Measurements from ENCODE around the gene GADD45GIP1. TPM values are rescaled to one million over a fixed set of nuclear protein-coding genes. Genes with fewer than 3 reads are reported as not detected.
A peak's percentile ranks its signal among the peaks of the same experiment; 100 is the strongest.

Gene GADD45GIP1
- total and polyA plus RNA-seq, 2 donors (not counting 1 experiment from before 2014, with no cell fraction given): 19.5 to 19.7 TPM

DNA sequence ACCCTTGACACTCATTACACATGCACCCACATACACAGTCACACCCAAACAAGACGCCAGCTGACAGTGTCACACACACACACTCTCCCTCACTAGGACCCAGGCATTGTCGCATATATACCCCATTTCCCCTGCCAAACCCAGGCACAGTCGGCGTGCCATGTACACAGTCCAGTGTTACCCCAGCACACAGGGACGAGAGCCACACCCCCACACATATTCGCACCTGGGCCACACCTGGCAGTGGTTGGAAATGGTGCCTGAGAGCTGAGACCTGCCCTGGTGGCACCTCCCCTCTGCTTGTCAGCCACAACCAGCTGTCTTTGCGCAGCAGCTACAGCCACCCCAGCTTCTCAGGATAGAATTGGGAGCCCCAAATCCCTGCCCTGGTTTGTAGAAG, 47.2 kb upstream of the GADD45GIP1 start:
- H3K9me3 ChIP-seq (ENCODE audit: control insufficient read depth, insufficient read depth, low read depth, low read length): no peaks in the 10 kb centered on the region
- TF ChIP-seq, protein P1, sequence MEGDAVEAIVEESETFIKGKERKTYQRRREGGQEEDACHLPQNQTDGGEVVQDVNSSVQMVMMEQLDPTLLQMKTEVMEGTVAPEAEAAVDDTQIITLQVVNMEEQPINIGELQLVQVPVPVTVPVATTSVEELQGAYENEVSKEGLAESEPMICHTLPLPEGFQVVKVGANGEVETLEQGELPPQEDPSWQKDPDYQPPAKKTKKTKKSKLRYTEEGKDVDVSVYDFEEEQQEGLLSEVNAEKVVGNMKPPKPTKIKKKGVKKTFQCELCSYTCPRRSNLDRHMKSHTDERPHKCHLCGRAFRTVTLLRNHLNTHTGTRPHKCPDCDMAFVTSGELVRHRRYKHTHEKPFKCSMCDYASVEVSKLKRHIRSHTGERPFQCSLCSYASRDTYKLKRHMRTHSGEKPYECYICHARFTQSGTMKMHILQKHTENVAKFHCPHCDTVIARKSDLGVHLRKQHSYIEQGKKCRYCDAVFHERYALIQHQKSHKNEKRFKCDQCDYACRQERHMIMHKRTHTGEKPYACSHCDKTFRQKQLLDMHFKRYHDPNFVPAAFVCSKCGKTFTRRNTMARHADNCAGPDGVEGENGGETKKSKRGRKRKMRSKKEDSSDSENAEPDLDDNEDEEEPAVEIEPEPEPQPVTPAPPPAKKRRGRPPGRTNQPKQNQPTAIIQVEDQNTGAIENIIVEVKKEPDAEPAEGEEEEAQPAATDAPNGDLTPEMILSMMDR (conservative IDR thresholded peaks at IDR 0.05 in 1 of 2, IDR thresholded peaks at IDR 0.05 in 1 of 2; ENCODE audit: low read depth in 1 of 2, low read length in 2 of 2): no peak
- H3K36me3 ChIP-seq (ENCODE audit: control insufficient read depth, insufficient read depth, low read length): peaks cover 8% of the 10 kb centered on the region
- no peak overlapping the region for H3K9ac ChIP-seq (ENCODE audit: insufficient read depth, low read length)
- no peaks in the 10 kb centered on the region for H3K27me3 ChIP-seq (ENCODE audit: control insufficient read depth, insufficient read depth, low read length)
- no peak overlapping the region for H3K4me3 ChIP-seq (replicated peaks in 1 of 4; ENCODE audit: control extremely low read depth in 1 of 4, insufficient read depth in 1 of 4, low read depth in 3 of 4, low read length in 4 of 4)
- H3K4me1 ChIP-seq (ENCODE audit: control insufficient read depth, extremely low read depth, insufficient read depth, low read length): peaks cover 39% of the 10 kb centered on the region
- no peak for DNase-seq (ENCODE audit: low read depth in 2 of 2)
- H2AFZ ChIP-seq (ENCODE audit: low read length): no peak overlapping the region
- peaks cover 96% of the 10 kb centered on the region for H3K79me2 ChIP-seq (ENCODE audit: control insufficient read depth, insufficient read depth, low read length)
- no peak overlapping the region for H3K27ac ChIP-seq (ENCODE audit: insufficient read depth, low read length)
- H3K4me2 ChIP-seq (ENCODE audit: extremely low read depth, insufficient read depth, low read length): no peak overlapping the region
- H4K20me1 ChIP-seq (ENCODE audit: control insufficient read depth, extremely low read depth, insufficient read depth, low read length): no peaks in the 10 kb centered on the region

- Histone ChIP-seq H3K27ac (ENCODE audit: insufficient read depth, low read length) (peak overlapping the region; percentile 41), H3K9ac (ENCODE audit: insufficient read depth, low read length) (no peak overlapping the region), H3K9me3 (ENCODE audit: control insufficient read depth, insufficient read depth, low read depth, low read length) (no peaks in the 10 kb centered on the region), H3K27me3 (ENCODE audit: control insufficient read depth, insufficient read depth, low read length) (no peaks in the 10 kb centered on the region), H3K79me2 (ENCODE audit: control insufficient read depth, insufficient read depth, low read length) (peaks cover 95% of the 10 kb centered on the region), H2AFZ (ENCODE audit: low read length) (no peak overlapping the region), H3K36me3 (ENCODE audit: control insufficient read depth, insufficient read depth, low read length) (peaks cover 11% of the 10 kb centered on the region), H3K4me2 (ENCODE audit: extremely low read depth, insufficient read depth, low read length) (peak overlapping the region; percentile 87), H3K4me1 (ENCODE audit: control insufficient read depth, extremely low read depth, insufficient read depth, low read length) (peaks cover 35% of the 10 kb centered on the region), H4K20me1 (ENCODE audit: control insufficient read depth, extremely low read depth, insufficient read depth, low read length) (no peaks in the 10 kb centered on the region), H3K4me3 (replicated peaks in 1 of 4; ENCODE audit: control extremely low read depth in 1 of 4, insufficient read depth in 1 of 4, low read depth in 3 of 4, low read length in 4 of 4) (peak overlapping the region in 1 of 4 experiments; percentile 49)
- TF ChIP-seq EZH2 (IDR thresholded peaks at IDR 0.05; ENCODE audit: low read length, missing control alignments): no peak
- TF ChIP-seq, protein P1 (conservative IDR thresholded peaks at IDR 0.05 in 1 of 2, IDR thresholded peaks at IDR 0.05 in 1 of 2; ENCODE audit: low read depth in 1 of 2, low read length in 2 of 2): no peak
- DNase-seq (ENCODE audit: low read depth in 2 of 2): no peak
Measured at GRCh38 chr19:13003081-13003480, 46.1 kb upstream of the GADD45GIP1 start.

DNA sequence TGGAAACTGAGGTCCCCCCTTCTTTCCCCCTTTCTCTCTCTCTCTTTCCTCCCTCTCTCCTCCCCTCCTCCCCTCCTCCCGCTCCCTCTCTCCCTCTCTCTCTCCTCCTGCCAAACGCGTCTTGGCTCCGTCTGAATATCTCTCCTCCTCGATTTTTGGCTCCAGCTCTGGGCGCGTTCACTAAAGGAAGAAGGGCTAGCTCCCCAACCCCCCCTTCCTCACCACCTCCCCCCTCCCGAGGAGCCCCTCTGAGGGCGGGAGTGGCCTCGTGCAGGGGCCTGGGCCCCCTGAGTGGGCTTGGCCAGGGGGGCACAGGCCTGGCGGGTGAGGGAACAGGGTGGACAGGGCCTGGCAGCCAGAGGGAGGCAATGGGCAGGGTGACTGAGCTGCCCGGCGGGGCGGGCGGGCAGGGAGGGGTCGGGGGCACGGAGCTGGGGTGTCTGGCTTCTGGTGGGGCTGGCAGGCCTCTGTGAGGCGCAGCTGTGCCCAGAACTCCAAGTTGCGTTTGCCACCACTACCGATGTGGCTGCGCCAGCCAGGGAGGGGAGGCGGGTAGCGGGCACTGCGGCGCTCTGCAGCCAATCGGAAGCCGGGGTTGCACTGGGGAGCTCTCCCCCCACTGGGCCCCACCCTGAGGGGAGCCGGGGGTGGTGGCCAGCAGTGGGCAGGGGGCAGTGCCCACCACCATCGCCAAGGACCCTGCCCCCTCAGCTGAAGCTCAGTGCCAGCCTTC, 45.3 kb upstream of the GADD45GIP1 start:
- Histone ChIP-seq H2AFZ (ENCODE audit: low read length) (no peak overlapping the region), H4K20me1 (ENCODE audit: control insufficient read depth, extremely low read depth, insufficient read depth, low read length) (no peaks in the 10 kb centered on the region), H3K27me3 (ENCODE audit: control insufficient read depth, insufficient read depth, low read length) (no peaks in the 10 kb centered on the region), H3K27ac (ENCODE audit: insufficient read depth, low read length) (peak overlapping the region; percentile 82), H3K4me1 (ENCODE audit: control insufficient read depth, extremely low read depth, insufficient read depth, low read length) (peaks cover 30% of the 10 kb centered on the region), H3K4me3 (replicated peaks in 1 of 4; ENCODE audit: control extremely low read depth in 1 of 4, insufficient read depth in 1 of 4, low read depth in 3 of 4, low read length in 4 of 4) (peak overlapping the region in 3 of 4 experiments; percentile 19 to 49 (median 35)), H3K9ac (ENCODE audit: insufficient read depth, low read length) (peak overlapping the region; percentile 59), H3K79me2 (ENCODE audit: control insufficient read depth, insufficient read depth, low read length) (peaks cover 96% of the 10 kb centered on the region), H3K9me3 (ENCODE audit: control insufficient read depth, insufficient read depth, low read depth, low read length) (no peaks in the 10 kb centered on the region), H3K36me3 (ENCODE audit: control insufficient read depth, insufficient read depth, low read length) (peaks cover 11% of the 10 kb centered on the region), H3K4me2 (ENCODE audit: extremely low read depth, insufficient read depth, low read length) (peak overlapping the region; percentile 87)
- no peak for TF ChIP-seq EZH2 (IDR thresholded peaks at IDR 0.05; ENCODE audit: low read length, missing control alignments)
- TF ChIP-seq, protein P1 (conservative IDR thresholded peaks at IDR 0.05 in 1 of 2, IDR thresholded peaks at IDR 0.05 in 1 of 2; ENCODE audit: low read depth in 1 of 2, low read length in 2 of 2): no peak
- DNase-seq (ENCODE audit: low read depth in 2 of 2): peak; percentile 77 to 78
